GM19025 (cell line): Measurements from ENCODE around the gene TMEM255B.

Source experiments
- ATAC-seq: cut with Tn5 transposase; IDR thresholded peaks from one replicate; pipeline ENCODE4 v1.9.1; 2021; ENCODE audit warnings: mild to moderate bottlenecking, low read depth, moderate library complexity; ENCODE audit not compliant: unreplicated experiment

TMEM255B gene

DNA sequence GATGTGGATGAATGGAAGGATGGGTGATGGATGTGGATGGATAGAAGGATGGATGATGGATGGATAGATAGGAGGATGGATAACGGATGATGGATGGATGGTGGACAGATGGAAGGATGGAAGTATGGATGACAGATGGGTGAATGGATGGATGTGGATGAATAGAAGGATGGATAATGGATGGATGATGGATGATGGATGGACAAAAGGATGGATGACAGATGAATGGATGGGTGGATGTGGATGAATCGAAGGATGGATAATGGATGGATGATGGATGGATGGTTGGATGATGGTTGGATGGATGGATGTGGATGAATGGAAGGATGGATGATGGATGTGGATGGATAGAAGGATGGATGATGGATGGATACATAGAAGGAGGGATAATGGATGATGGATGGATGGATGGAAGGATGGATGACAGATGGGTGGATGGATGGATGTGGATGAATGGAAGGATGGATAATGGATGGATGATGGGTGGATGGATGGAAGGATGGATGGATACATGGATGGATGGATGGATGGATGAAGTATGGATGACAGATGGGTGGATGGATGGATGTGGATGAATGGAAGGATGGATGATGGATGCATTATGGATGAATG lies 39.3 kb downstream of the TMEM255B start:
- no peak for ATAC-seq

GRCh38 chr13:113800576-113800926 lies 41.5 kb downstream of the TMEM255B start:
- ATAC-seq: no peak

DNA sequence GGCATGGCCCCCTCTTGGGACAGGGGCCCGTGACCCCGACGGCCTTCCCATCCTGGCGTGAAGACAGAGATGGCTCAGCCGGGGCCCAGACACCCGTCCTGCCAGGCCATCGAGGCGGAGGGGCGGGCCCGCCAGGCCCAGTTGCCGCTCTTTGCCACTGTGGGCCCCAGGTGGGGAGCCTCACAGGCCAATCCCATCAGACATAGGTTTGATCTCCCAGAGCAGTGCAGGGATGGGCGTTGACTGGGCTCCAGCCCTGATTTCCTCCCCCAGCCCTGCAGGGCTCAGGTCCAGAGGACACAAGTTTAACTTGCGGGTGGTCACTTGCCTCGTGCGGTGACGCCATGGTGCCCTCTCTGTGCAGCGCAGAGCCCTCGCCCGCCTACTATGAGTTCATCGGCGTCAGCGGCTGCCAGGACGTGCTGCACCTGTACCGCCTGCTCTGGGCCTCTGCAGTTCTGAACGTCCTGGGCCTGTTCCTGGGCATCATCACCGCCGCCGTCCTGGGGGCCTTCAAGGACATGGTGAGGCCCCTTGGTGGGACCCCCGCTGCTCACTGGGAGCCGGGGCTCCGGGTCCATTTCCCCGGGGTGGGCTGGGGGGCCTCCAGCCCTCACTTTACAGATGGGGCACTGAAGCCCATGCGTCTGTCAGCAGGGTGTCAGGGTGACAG lies 42.4 kb downstream of the TMEM255B start:
- no peak for ATAC-seq

DNA sequence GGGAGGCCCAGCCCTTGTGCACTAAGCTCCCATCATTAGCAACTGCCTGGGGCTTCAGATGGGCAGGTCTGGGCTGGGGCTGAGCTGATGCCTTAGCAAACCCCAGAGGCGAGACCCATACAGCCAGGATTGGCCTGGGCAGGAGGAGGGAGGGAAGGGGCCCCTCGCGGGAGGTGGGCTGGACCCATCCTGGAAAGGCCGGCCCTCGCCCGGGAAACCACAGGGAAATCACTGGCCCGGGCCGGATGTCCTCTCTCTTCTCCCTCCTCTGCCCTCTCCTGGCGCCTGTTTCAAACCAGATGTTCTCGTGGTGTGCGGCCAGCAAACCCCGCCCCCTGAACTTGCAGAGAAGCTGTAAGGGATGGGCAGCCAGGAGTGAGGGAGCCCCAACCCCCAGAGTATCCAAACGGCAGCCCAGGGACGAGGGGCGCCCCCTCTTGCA lies 43.1 kb downstream of the TMEM255B start:
- no peak for ATAC-seq

DNA sequence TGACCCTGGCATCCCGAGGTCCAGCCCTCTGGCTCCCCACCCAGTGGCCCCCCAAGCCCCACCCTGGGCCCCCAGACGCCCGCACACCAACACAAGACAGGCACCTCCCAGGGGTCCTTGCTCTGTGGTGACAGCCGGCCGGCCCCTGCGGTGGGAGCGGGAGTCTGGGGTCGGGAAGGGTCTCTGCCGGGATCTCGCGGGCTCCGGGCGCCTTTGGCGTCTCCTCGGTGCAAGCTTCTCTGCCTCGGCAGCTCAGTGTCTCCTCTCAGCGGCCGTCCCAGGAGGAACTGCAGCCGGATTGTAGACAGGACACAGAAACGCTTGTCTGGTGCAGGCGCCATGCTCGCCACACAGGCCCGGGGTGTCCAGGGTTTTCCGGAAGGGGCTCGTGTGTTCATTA lies 43.7 kb downstream of the TMEM255B start:
- ATAC-seq: no peak

DNA sequence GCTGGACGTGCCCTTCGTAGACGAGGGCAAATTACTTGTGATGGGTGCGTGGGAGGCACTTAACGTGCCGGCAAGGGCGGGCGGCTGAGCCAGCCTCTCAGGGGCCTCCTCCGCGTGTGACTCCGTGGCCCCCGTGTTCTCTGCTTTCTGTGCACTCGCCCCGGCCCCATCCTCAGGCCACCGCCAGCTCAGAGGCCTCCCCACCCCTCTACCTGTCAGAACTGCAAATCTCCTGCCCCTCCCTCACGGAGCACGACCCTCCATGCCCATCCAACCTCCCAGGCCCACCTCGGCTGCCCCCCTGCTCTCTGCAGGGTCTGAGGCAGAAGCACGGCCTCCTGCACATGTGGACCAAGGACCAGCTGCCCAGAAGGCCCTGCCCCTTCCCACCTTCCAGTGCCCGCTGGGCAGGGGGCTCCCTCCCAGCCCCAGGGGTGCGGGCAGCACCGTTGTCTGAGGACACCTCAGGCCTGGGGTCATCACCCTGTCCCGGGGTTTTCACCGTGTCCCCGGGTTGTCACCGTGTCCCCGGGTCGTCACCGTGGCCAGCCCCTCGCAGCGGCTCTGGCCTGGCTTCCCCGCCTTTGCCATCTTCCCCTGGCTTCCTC lies 44.5 kb downstream of the TMEM255B start:
- ATAC-seq: no peak

- no peak for ATAC-seq
Observed at GRCh38 chr13:113804017-113804702, 45.1 kb downstream of the TMEM255B start.

DNA sequence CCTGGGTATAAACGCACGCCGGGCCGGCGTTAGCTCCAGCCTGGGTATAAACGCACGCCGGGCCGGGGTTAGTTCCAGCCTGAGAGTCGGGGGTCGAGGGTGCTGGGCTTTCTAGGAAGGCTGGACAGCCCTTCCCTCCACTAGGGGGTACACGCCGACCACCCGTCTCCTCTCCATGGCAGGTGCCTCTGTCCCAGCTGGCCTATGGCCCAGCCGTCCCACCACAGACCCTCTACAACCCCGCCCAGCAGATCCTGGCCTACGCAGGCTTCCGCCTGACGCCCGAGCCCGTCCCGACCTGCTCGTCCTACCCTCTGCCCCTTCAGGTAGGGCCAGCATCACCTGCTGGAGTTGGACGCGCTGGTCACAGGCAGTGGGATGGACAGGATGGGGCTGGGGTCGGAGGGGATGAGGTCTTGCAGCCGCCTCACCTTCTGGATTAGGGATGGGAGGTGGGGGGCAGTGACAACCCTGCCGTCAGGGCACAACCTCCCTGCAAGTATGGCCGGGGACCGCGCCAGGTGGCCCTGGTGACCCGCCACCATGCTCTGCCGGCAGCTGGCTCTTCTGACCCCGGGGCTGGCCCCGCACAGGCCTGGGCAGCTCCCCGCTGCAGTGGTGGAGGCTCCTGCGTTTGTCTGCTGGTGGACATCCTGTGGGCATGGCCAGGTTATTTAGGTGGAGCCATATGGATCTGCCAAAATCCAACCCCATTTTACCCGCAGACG lies 45.8 kb downstream of the TMEM255B start:
- ATAC-seq: no peak

- no peak for ATAC-seq
Observed at GRCh38 chr13:113805431-113806103, 46.5 kb downstream of the TMEM255B start.

GRCh38 chr13:113806104-113806471 lies 47.1 kb downstream of the TMEM255B start:
- ATAC-seq: no peak

- no peak for ATAC-seq
Observed at GRCh38 chr13:113806526-113806925, 47.5 kb downstream of the TMEM255B start.

- ATAC-seq: no peak
Observed at GRCh38 chr13:113808058-113808834, 49.2 kb downstream of the TMEM255B start.

DNA sequence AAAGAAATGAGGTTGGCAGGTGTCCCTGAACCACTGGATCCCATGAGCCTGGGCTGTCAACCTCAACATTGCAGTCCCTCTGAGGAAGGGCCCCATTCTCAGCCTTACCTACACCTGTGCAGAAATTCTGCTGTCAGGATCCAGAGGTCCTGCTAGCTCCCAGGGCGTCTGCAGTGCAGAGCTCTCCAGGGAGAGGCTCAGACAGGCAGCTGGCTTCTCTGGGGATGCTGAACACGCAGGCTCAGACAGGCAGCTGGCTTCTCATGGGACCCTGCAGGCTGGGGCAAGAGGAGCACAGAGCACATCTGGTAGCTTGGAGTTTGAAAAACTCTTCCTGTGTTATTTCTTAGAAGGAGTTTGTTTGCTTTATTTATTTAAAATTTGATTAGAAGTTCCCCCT lies 50.9 kb downstream of the TMEM255B start:
- ATAC-seq: no peak

DNA sequence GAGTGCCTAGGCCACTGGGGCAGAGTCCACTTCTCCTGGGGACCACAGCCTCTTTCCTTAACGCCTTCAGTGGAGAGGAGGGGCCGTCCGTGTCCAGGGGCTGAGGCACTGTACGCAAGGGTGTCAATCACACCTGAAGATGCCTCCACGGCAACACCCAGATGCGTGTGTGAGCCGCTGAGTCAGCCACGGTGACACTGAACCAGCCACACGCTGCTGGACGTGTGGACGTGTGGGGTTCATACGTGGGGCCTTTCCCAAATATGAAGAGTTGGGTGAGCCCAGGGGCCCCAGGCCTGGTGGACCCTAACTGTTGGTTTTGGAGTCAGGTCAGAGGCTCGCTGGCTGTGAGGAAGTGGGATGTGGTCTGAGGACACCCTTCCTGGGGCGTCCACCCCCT lies 51.6 kb downstream of the TMEM255B start:
- ATAC-seq: no peak

- ATAC-seq: no peak
Observed at GRCh38 chr13:113811081-113811928, 52.3 kb downstream of the TMEM255B start.

DNA sequence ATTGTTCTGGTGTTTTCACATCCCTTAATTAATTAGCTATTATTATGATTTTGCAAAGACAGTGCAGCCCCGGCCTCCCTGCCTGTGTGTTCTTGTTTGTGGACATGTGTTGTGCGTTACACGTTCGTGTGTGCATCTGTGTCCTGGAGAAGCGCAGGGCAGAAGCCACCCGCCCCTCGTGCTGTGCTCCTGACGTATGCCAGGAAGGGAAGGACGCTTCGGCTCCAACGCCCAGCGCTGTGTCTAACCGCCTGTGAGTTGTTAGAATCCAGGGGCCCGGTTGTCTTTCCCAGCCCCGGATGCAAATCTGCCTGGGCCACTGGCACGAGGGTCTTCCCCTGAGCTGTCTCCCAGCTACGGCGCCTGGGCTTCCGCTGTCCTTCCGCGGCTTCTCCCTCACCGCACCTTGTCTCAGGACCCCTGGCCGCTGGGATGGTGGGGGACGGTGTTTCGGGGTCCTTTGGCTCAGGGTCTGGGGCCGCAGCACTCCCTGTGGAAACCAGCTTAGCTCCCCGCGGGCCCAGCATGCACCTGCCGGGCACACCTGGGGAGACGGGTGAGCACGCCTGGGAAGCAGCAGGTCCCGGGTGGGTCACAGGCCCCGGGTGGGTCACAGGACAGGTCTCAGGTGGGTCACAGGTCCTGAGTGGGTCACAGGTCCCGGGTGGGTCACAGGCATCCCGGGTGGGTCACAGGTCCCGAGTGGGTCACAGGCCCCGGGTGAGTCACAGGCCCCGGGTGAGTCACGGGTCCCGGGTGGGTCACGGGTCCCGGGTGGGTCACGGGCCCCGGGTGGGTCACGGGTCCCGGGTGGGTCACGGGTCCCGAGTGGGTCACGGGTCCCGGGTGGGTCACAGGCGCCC lies 53.4 kb downstream of the TMEM255B start:
- ATAC-seq: no peak

DNA sequence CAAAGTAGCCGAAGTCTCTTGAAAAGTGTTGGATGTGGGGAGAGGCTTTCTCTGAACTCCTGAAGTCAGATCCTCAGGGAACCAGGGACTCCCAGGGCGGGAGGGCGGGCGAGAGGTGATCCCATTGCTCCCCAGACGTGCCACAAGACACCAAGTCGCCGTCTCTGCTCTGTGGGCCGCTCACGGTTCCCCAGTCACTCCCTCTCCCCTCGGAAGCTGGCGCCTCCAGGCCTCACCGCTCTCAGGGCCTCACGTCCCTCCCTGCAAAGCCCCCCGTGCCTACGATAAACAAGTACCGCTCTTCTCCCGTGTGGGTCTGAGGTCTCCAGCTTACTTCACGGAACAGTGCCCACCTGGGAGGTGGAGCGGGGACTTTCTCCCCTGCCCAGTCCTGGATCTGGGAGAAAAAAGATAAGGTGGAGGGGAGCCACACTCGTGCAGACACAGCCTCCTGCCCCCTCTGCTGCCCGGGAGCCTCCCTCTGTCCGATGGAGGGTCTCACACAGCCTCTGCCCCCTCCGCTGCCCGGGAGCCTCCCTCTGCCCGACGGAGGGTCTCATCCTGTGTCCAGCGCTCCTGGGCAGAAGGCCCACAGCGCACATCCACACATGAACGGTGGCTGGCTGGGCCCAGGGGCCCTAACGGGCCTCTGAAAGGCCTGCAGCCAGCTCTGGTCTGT lies 54.2 kb downstream of the TMEM255B start:
- ATAC-seq: no peak
